K562 (cell line): ENCODE results near the gene SEC22A.

Experiments used
- SP1 ChIP-seq: sonication (generic); formaldehyde crosslinking; IDR thresholded peaks from 2 replicates; pipeline ENCODE4 v1.8.1; 2022; ENCODE audit warnings: mild to moderate bottlenecking, missing genetic modification reagents
- ZNF444 ChIP-seq: fragments of 250-450 bp; sonication (Bioruptor Pico); IDR thresholded peaks from 2 replicates; pipeline ENCODE4 v1.4.0; 2020; ENCODE audit warnings: mild to moderate bottlenecking, moderate library complexity
- TF ChIP-seq, protein P1 (sequence below), 3 experiments: IDR thresholded peaks in 2 of 3; conservative IDR thresholded peaks in 1 of 3; 2 replicates each; pipeline ENCODE4 v1.5.1; 2011 to 2012; ENCODE audit warnings: low read length in 3 of 3, mild to moderate bottlenecking in 3 of 3, control low read depth in 2 of 3, improper control_type of control experiment in 1 of 3, inconsistent platforms in 1 of 3, low read depth in 1 of 3, mixed read lengths in 1 of 3, moderate library complexity in 1 of 3; ENCODE audit not compliant: insufficient read depth in 2 of 3
- TF ChIP-seq, protein P2 (sequence below): fragments of 450-650 bp; formaldehyde crosslinking; IDR thresholded peaks from 2 replicates; pipeline ENCODE4 v1.4.0; 2020; ENCODE audit warnings: mild to moderate bottlenecking, mixed read lengths
- TF ChIP-seq, protein P3 (sequence below): sonication (generic); formaldehyde crosslinking; IDR thresholded peaks from 2 replicates; pipeline ENCODE4 v1.8.1; 2022; ENCODE audit warnings: missing genetic modification reagents
- TF ChIP-seq, protein P4 (sequence below): sonication (generic); formaldehyde crosslinking; IDR thresholded peaks from 2 replicates; pipeline ENCODE4 v1.8.1; 2023; ENCODE audit warnings: mild to moderate bottlenecking, missing genetic modification reagents, moderate library complexity

DNA sequence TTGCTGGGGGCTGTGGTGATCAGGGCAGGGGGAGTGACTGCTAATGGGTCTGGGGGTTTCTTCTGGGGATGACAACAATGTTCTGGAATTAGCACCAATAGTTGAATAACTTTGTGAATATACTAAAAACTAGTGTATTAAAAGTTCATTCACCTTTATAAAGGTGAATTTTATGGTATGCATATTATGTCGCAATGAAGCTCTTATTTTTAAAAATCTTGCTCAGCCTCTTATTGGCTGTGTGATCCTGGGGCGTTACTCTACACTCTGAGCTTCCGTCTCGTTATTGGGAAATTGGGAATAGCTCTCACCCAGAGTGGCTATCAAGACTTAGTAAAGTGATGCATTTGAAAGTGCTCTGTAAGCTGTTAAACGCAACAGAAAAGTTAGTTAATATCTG lies 105.3 kb downstream of the SEC22A start:
- TF ChIP-seq, protein P1, sequence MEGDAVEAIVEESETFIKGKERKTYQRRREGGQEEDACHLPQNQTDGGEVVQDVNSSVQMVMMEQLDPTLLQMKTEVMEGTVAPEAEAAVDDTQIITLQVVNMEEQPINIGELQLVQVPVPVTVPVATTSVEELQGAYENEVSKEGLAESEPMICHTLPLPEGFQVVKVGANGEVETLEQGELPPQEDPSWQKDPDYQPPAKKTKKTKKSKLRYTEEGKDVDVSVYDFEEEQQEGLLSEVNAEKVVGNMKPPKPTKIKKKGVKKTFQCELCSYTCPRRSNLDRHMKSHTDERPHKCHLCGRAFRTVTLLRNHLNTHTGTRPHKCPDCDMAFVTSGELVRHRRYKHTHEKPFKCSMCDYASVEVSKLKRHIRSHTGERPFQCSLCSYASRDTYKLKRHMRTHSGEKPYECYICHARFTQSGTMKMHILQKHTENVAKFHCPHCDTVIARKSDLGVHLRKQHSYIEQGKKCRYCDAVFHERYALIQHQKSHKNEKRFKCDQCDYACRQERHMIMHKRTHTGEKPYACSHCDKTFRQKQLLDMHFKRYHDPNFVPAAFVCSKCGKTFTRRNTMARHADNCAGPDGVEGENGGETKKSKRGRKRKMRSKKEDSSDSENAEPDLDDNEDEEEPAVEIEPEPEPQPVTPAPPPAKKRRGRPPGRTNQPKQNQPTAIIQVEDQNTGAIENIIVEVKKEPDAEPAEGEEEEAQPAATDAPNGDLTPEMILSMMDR (IDR thresholded peaks at IDR 0.05 in 2 of 3, conservative IDR thresholded peaks at IDR 0.05 in 1 of 3; ENCODE audit: insufficient read depth in 2 of 3, low read depth in 1 of 3, low read length in 3 of 3): no peak
- TF ChIP-seq ZNF444 (CRISPR knock-in tag) (no peak), SP1 (CRISPR knock-in tag) (no peak)
- TF ChIP-seq, protein P2, sequence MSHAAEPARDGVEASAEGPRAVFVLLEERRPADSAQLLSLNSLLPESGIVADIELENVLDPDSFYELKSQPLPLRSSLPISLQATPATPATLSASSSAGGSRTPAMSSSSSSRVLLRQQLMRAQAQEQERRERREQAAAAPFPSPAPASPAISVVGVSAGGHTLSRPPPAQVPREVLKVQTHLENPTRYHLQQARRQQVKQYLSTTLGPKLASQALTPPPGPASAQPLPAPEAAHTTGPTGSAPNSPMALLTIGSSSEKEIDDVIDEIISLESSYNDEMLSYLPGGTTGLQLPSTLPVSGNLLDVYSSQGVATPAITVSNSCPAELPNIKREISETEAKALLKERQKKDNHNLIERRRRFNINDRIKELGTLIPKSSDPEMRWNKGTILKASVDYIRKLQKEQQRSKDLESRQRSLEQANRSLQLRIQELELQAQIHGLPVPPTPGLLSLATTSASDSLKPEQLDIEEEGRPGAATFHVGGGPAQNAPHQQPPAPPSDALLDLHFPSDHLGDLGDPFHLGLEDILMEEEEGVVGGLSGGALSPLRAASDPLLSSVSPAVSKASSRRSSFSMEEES (CRISPR knock-in tag): no peak
- TF ChIP-seq, protein P3, sequence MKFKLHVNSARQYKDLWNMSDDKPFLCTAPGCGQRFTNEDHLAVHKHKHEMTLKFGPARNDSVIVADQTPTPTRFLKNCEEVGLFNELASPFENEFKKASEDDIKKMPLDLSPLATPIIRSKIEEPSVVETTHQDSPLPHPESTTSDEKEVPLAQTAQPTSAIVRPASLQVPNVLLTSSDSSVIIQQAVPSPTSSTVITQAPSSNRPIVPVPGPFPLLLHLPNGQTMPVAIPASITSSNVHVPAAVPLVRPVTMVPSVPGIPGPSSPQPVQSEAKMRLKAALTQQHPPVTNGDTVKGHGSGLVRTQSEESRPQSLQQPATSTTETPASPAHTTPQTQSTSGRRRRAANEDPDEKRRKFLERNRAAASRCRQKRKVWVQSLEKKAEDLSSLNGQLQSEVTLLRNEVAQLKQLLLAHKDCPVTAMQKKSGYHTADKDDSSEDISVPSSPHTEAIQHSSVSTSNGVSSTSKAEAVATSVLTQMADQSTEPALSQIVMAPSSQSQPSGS (CRISPR knock-in tag): no peak
- TF ChIP-seq, protein P4, sequence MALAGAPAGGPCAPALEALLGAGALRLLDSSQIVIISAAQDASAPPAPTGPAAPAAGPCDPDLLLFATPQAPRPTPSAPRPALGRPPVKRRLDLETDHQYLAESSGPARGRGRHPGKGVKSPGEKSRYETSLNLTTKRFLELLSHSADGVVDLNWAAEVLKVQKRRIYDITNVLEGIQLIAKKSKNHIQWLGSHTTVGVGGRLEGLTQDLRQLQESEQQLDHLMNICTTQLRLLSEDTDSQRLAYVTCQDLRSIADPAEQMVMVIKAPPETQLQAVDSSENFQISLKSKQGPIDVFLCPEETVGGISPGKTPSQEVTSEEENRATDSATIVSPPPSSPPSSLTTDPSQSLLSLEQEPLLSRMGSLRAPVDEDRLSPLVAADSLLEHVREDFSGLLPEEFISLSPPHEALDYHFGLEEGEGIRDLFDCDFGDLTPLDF (CRISPR knock-in tag): no peak
